Body of pancreas (tissue), 4 donors: Measurements from ENCODE around the gene CD300E.

ENCODE experiments used
- CTCF ChIP-seq, 7 experiments: fragments of 450-650 bp in 4 of 7; fragments of 200-600 bp in 3 of 7; sonication (generic) in 3 of 7; IDR thresholded peaks; one replicate each; pipeline ENCODE4 v1.5.1; 2016 to 2019; ENCODE audit warnings: antibody characterized with exemption in 7 of 7
- POLR2A ChIP-seq, 3 donors: fragments of 450-650 bp; IDR thresholded peaks; one replicate each; pipeline ENCODE4 v1.6.1; 2016; ENCODE audit warnings: antibody characterized with exemption in 3 of 3, mild to moderate bottlenecking in 2 of 3

- no peak for TF ChIP-seq CTCF (IDR thresholded peaks at IDR 0.05)
- TF ChIP-seq POLR2A (IDR thresholded peaks at IDR 0.05), result no peak
Measured at GRCh38 chr17:74591503-74591902, 32.0 kb downstream of the CD300E start.
